HG03139 (cell line): ENCODE results near the gene PCDHAC1.

Experiments used
- ATAC-seq: cut with Tn5 transposase; IDR thresholded peaks from one replicate; pipeline ENCODE4 v1.9.1; 2021; ENCODE audit not compliant: unreplicated experiment

PCDHAC1 gene

DNA sequence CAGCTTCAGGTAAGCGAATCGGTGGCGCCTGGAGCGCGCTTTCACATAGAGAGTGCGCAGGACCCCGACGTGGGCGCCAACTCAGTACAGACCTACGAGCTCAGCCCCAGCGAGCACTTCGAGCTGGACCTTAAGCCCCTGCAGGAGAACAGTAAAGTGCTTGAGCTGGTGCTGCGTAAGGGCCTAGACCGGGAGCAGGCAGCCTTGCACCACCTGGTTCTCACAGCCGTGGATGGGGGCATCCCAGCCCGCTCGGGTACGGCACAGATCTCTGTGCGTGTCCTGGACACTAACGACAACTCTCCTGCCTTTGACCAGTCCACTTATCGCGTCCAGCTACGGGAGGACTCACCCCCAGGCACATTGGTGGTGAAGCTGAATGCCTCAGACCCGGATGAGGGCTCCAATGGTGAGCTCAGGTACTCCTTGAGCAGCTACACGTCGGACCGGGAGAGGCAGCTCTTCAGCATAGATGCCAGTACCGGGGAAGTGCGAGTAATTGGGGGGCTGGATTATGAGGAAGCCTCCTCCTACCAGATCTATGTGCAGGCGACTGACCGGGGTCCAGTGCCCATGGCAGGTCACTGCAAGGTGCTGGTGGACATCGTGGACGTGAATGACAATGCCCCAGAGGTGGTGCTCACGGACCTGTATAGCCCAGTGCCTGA is 41.3 kb downstream of the PCDHAC1 start:
- ATAC-seq: no peak

DNA sequence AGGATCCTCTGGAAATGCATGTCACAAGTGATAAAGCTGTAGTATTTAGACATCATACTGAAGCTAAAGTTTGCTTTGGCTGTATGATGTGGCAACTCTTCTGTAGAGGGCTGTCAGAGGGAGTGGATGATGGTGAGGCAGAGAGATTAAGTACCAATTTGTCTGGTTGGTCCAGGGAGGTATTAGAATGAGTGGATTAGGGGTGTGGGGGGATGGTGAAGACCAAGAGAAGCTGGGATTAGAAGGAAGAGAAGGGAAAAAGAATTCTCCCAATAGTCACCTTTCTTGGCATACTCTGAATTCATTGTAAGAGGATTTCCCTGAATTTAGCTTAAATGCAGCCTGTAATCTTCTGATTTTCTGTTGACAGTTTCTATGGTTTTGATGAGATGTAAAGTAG is 43.8 kb downstream of the PCDHAC1 start:
- ATAC-seq: no peak

DNA sequence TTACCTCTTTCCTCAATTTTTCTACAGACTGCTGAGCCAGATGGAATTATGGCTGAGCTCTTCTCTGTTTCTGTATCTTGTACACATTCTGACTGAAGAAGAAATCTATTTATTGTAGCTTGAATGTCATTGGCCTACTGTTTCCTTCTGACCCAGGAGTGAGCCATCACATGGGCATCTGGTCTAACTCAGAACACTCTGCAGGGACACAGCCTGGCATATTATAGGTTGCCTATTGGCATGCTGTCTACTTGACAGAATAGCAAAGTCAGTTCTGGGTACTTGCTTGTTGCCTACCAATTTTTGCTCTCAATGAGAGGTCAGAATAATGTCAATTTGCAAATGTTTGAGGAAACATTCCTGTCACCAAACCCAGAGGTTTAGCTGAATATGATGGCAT is 47.5 kb downstream of the PCDHAC1 start:
- ATAC-seq: no peak

DNA sequence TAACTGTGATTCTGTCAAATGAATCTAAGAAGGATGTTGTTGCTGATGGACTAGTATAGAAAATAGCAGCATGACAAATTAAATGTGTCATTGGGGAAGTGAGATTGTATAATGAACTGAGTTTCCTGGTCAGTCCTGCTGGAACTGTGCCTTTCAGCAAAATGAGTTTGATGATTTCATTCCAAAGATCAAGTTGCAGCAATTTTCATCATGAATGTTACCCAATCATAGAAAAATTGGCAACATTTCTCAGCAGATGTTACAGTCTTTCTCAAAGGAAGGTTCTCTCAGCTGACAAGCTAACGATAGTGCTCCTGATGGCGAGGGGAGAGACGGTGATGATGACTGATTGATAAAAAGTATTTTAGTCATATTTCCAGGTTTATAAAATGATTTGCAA is 50.9 kb downstream of the PCDHAC1 start:
- no peak for ATAC-seq

DNA sequence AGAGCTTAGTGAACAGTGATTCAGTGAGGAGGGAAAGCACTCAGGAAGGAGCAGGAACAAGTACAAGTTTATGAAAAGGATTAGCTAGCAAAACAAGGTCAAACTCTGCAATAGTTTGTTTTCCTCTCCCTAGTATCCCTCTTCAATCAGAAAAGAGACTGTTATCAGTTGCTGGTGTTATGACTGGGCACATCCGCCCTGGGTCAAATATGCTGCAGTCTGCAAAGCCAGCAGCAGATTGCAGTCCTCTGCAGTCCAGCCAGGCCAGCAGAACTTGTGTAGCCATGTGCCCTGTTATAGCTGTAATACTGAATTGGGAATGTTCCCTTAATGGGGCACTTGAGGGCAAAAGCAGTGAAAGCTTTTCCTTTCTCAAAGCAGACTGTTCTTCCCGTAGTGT is 52.2 kb downstream of the PCDHAC1 start:
- no peak for ATAC-seq

DNA sequence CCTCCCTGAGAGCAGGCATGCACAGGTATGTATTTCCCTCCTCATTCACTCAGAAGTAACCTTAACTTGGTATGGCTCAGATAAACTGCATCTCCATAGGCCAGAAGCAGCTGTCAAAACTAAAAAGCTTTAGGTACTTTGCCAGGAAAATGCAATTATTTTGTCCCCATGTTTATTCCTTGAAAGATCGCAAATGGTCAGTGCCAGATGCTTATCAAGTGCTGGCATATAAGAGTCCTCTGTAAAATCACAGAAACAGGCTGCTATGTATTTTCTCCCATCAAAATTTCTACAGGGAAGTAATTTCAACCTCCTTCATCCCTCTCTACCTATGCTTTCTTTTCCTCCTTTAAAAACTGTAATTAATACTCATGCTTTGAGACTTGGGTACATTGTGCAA is 52.9 kb downstream of the PCDHAC1 start:
- no peak for ATAC-seq
